Measurements from ENCODE around the gene IL17RE. TPM values are rescaled to one million over a fixed set of nuclear protein-coding genes. Genes with fewer than 3 reads are reported as not detected.
"Not testable (repeated sequence)": the region's sequence is repeated elsewhere in the genome, so short reads cannot be mapped to it uniquely, and the experiment has no call there.

IL17RE gene
- 2.4 and 2.5 TPM in 2 replicates for total RNA-seq

DNA sequence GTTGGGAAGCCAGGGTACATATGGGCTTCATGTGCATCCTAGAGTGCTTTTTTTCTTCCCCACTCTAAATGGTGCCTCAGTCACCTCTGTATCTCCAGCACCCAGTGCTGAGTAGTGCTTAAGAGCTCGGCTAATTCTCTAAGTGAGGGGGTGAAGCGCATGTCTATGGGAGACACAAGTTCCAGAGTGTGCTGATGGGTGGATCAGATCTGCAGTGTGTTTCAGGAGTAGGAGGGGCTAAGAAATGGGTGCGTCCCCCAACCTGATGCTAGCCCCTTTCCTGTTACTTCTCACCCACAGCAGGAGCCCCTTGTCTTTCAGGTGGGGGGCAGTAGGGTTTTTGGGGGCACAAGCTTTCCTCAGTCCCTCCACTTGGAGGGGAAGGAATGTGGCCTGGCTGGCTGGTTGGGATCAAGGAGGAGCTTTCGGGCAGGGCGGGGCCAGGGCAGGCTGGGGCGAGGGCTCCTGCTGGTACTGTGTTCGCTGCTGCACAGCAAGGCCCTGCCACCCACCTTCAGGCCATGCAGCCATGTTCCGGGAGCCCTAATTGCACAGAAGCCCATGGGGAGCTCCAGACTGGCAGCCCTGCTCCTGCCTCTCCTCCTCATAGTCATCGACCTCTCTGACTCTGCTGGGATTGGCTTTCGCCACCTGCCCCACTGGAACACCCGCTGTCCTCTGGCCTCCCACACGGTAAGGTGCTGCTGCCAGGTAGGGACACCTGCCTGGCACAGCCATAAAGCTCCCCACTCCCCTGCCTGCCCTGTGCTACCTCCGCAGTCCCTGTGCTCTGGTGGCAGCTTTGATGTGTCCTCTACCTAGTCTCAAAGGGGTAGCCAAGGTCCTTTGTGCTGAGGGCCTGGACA lies at the start of gene IL17RE:
IL17RE (plus strand) TSS at position 477 of the 866 bp plus-strand sequence; CDS start at position 562, 85 bp downstream.
- intact Hi-C loops (cut with micrococcal nuclease): loop anchor here (1.0 kb wide), 2 partner anchors 11 to 13 kb away; no protein-coding TSS in a partner anchor

- intact Hi-C loops (cut with micrococcal nuclease): not testable (repeated sequence)
Measured at GRCh38 chr3:9854291-9854940, 48.2 kb upstream of the IL17RE start.

DNA sequence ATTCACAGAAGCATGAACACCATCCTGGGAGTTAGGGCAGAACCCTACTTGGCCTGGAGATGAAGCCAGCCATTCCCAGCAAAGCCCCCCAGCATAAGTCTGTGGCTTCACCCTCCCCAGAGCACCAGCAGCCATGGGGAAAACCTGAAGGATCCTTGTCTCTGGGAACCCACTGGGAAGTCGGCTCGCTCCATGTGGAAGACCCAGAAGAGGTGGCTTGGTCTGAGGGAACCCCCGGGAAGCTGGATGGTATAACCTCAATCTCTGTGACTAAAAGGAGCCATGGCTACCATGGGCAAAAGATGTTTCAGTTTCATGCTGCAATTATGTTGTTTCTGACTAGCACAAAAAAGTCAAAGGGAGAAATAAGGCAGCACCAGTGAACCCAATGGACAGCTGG lies 47.1 kb upstream of the IL17RE start:
- intact Hi-C loops (cut with micrococcal nuclease): no loop called here

DNA sequence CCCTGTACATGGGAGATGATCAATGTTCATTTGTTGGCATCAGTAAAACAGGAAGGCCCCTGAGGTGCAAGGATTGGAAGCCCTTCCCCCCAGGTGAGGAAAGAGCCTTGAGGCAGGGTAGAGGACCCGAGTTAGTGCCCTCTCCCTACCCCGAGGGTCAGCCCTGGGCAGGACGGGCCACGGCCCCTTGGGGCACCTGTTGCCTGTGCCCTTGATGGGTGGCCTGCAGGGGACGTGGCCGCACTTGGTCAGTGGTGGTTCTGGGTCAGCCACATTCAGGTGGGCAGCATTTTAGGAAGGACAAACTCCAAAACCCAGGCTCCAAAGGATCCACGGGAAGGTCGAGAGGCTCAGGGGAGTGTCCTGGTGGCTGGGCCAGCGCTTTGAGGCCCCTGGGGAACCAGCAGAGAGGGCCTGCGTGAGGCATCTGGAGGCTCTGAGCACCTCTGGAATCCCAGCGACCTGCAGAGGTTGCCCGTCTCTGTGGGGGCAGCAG lies 43.1 kb upstream of the IL17RE start:
- intact Hi-C loops (cut with micrococcal nuclease): no loop called here

- intact Hi-C loops (cut with micrococcal nuclease): no loop called here
Measured at GRCh38 chr3:9861201-9861600, 41.4 kb upstream of the IL17RE start.

DNA sequence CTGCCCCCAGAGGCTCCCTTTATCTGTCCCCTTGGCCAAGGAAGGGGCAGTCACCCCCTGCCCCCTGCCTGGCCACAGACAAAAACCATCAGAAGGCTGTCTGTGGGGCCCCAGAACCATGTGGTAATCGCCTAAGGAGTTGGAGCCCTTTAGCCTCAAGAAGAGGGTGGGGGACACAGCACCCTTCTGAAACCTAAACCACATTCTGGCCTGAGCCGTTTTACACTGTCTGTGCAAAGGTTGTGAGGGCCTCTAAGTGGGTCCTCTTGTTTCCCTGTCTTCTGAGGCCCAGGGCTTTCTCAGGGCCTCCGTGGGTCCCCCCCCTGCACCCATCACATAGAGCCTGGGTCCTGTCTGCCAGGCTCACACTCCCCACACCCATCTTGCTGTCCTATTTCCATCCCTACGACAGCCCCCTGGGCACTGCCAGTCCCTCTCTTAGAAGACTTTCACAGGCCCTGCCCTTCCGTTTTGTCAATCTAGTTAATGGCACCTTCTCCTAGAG lies 41.0 kb upstream of the IL17RE start:
- intact Hi-C loops (cut with micrococcal nuclease): no loop called here

DNA sequence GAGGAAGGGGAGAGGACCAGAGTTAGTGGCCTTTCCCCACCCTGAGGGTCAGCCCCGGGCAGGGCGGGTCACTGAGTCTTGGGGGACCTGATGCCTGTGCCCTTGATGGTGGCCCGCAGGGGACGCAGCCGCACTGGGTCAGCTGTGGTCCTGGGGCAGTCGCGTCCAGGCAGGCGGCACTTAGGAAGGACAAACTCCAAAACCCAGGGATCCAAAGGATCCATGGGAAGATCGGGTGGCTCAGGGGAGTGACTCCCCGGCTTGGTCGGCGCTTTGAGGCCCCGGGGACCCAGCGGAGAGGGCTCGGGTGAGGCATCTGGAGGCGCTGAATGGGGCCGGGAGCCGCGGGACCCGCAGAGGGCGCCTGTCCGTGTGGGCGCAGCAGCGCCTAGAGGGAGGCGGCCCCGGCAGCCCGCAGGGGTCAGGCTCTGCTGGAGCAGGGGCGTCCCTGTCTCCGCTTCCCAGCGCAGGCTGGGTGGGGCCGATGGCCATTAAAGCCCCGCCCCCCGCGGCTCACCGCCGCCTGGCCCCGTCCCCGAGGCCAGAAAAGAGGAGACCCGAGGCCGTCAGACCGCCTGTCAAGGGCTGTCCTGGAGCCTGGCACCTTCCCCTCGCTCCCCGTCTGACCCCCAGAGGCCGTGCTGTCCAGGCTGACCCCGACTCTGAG lies 40.1 kb upstream of the IL17RE start:
- intact Hi-C loops (cut with micrococcal nuclease): no loop called here

DNA sequence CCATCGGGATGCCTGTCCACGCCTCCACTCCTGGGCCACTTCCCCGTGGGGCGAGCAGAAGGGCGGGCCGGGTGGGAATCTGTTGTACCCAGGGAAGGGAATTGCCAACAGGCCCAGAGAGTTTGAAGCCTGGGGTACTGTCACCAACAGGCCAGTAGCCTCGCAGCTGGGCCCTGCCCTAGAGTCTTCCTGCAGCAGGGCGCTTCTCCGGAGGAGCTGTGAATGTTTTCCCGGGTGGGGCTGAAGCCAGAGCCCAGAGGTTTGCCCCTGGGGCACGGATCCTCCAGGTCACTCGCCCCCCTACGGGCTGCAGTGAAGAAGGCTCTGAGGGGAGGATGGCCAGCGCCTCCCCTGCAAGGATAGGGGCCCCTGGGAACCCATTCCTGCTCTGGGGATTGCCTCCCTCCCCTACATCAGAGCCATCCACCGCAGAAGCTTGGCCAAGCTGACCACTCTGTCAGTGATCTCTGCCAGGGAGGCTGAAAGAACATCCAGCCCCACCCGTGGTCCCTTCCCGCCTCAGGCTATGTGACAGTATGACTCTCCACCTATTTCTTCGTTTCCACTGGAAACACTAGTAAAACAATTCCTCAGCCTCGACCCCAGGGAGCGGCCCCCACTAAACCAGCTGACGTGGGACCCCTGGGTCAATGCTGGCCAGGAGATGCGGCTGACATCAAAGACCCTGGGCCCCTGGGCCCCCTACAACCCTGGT lies 39.4 kb upstream of the IL17RE start:
- intact Hi-C loops (cut with micrococcal nuclease): no loop called here

- intact Hi-C loops (cut with micrococcal nuclease): no loop called here
Measured at GRCh38 chr3:9864200-9864927, 38.3 kb upstream of the IL17RE start.

DNA sequence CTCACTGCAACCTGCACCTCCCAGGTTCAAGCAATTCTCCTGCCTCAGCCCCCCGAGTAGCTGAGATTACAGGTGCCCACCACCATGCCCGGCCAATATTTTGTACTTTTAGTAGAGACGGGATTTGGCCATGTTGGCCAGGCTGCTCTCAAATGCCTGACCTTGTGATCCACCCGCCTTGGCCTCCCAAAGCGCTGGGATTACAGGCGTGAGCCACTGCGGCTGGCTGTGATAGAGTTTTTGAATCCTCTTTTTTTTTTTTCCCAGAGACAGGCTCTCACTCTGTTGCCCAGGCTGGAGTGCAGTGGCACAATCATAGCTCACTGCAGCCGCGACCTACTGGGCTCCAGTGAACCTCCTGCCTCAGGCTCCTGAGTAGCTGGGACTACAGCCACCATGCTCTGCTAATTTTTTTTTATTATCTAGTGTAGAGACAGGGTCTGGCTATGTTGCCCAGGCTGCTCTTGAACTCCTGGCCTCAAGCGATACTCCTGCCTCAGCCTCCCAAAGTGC lies 37.5 kb upstream of the IL17RE start:
- intact Hi-C loops (cut with micrococcal nuclease): not testable (repeated sequence)

DNA sequence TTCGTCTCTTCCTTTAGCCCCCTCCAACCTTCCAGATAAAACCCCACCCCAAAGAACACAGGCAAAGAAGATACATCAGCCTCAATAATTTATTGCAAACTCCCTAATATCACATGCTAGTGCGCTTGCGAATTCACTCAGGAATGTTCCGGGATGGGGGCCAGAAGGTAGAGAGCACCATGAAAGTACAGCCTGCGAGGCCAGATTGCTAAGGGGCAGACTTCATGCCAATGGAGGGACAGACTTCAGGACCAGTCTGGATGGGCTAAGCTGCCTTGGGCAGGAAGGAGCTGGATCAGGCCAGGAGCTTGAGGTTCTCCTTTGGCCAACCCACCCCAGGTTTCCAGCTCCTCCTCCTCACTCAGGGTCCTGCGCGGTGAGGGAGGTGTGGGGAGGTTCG lies 36.0 kb upstream of the IL17RE start:
- intact Hi-C loops (cut with micrococcal nuclease): no loop called here

DNA sequence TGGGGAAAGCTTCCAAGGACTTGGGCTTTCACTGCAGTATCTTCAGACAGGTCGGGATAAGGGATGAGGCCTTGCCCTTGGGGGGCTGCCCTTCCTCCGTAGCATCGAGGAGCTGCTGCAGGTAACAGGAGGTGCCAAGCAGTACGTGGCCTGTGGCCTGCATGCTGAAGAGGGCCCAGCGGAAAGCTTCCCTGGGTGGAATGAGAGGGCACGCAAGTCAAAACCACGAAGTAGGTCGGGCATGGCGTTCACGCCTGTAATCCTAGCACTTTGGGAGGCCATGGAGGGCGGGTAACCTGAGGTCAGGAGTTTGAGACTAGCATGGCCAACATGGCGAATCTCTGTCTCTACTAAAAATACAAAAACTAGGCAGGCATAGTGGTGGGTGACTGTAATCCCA lies 35.5 kb upstream of the IL17RE start:
- intact Hi-C loops (cut with micrococcal nuclease): no loop called here

- intact Hi-C loops (cut with micrococcal nuclease): no loop called here
Measured at GRCh38 chr3:9869955-9870354, 32.7 kb upstream of the IL17RE start.

GRCh38 chr3:9870978-9871377 lies 31.7 kb upstream of the IL17RE start:
- intact Hi-C loops (cut with micrococcal nuclease): no loop called here

GRCh38 chr3:9872067-9872466 lies 30.6 kb upstream of the IL17RE start:
- intact Hi-C loops (cut with micrococcal nuclease): not testable (repeated sequence)

DNA sequence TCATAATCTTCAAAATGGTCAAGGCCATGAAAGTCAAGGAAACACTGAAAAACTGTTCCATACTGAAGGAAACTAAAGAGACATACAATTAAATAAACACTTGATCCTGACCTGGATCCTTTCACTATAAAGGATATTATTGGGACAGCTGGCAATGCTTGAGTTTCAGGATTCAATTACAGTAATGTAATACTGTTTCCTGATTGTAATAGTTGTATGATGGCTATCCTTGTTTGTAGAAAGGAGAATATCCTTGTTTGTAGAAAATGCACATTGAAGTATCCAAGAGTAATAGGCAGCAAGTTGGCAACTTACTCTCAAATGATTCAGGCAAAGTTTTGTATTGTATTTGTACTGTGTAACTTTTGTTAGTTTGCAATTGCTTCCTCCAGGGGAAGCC lies 27.2 kb upstream of the IL17RE start:
- intact Hi-C loops (cut with micrococcal nuclease): no loop called here

DNA sequence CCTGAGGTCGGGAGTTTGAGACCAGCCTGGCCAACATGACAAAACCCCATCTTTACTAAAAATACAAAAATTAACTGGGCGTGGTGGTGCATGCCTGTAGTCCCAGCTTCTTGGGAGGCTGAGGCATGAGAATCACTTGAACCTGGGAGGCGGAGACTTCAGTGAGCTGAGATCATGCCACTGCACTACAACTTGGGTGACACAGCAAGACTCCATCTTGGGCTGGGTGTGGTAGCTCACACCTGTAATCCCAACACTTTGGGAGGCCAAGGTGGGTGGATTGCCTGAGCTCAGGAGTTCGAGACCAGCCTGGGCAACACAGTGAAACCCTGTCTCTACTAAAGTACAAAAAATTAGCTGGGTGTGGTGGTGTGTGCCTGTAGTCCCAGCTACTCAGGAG lies 26.4 kb upstream of the IL17RE start:
- intact Hi-C loops (cut with micrococcal nuclease): not testable (repeated sequence)

DNA sequence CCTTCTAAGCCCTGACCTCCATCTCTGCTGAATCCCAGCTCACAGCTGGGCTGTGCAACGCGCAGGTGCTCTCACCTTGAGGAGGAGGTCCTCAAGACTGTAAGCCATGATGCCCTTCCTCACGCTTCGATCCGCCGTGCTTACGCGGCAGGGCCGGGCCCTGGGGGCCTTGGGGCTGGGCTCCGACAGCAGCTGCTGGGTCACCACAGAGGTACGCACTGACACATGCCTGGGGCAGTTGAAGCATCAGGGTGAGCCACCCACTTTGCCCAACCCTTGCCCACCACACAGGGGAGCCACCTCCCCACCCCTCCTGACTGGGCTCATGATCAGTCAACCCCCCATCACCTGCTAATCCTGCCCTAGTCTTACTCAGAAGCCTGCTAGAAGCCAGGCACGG lies 25.7 kb upstream of the IL17RE start:
- intact Hi-C loops (cut with micrococcal nuclease): no loop called here

DNA sequence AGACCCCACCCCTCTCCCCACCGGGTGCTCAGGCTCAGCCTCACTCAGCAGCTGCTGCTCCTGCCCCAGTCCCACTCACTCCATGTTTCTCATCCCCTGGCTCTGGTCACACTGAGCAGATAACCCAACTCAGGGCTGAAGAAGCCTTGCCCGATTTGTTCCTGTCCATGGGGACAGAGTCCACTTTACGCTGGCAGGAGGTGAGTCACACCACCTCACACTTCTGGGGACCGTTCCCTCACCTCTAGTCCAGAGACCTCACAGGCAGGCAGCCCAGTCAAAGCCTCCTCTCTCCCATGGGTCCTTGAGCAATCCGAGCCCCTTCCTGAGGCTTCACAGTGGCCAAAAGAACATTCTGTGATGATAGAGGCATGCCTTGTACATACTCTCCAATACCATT lies 23.9 kb upstream of the IL17RE start:
- intact Hi-C loops (cut with micrococcal nuclease): no loop called here
